ENCODE data around the gene KAT7.
"Not testable (repeated sequence)": the region's sequence is repeated elsewhere in the genome, so short reads cannot be mapped to it uniquely, and the experiment has no call there.

KAT7 gene

GRCh38 chr17:49755663-49756283, 32.7 kb upstream of the KAT7 start:
- H3K4me3 ChIP-seq (ENCODE audit: low read depth, low read length), result no peak overlapping the region
- DNase-seq (ENCODE audit: low read depth), result no peak
- TF ChIP-seq, protein P1, sequence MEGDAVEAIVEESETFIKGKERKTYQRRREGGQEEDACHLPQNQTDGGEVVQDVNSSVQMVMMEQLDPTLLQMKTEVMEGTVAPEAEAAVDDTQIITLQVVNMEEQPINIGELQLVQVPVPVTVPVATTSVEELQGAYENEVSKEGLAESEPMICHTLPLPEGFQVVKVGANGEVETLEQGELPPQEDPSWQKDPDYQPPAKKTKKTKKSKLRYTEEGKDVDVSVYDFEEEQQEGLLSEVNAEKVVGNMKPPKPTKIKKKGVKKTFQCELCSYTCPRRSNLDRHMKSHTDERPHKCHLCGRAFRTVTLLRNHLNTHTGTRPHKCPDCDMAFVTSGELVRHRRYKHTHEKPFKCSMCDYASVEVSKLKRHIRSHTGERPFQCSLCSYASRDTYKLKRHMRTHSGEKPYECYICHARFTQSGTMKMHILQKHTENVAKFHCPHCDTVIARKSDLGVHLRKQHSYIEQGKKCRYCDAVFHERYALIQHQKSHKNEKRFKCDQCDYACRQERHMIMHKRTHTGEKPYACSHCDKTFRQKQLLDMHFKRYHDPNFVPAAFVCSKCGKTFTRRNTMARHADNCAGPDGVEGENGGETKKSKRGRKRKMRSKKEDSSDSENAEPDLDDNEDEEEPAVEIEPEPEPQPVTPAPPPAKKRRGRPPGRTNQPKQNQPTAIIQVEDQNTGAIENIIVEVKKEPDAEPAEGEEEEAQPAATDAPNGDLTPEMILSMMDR (IDR thresholded peaks at IDR 0.05; ENCODE audit: control insufficient read depth, extremely low read depth, insufficient read depth), result no peak

- no peak overlapping the region for H3K4me3 ChIP-seq (ENCODE audit: low read depth, low read length)
- TF ChIP-seq, protein P1 (IDR thresholded peaks at IDR 0.05; ENCODE audit: control insufficient read depth, extremely low read depth, insufficient read depth), result no peak
- no peak for DNase-seq (ENCODE audit: low read depth)
Observed at GRCh38 chr17:49756323-49757150, 31.9 kb upstream of the KAT7 start.

DNA sequence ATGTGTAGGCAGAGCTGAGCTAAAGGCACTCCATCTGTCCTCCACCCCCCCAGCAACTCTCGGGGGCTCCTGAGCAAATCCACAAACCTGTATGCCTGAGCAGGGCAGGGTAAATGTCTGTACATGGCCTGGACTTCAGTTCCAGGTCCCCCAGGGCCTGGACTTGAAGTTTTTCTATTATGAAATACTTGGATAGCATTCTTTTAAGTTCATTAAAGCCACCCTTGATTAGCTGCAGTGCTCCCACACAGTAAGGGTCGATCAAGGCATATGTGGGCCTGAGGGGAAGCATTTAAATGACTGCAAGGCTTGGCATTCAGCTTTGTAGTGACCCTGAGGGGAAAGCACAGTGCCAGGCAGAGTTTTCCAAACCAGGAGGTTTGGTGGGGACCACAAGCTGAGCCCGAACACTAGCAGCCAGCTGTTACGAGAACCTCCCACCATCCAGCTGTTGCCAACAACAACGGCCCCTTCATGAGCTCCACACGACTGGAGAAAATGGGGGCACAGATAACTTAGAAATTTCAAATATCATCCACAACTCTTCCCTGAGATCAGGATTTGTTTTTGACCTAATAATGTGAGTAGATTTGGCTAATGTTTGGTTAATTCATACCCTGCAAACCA, 31.2 kb upstream of the KAT7 start:
- H3K4me3 ChIP-seq (ENCODE audit: low read depth, low read length), result no peak overlapping the region
- DNase-seq (ENCODE audit: low read depth), result no peak
- TF ChIP-seq, protein P1 (IDR thresholded peaks at IDR 0.05; ENCODE audit: control insufficient read depth, extremely low read depth, insufficient read depth), result no peak

DNA sequence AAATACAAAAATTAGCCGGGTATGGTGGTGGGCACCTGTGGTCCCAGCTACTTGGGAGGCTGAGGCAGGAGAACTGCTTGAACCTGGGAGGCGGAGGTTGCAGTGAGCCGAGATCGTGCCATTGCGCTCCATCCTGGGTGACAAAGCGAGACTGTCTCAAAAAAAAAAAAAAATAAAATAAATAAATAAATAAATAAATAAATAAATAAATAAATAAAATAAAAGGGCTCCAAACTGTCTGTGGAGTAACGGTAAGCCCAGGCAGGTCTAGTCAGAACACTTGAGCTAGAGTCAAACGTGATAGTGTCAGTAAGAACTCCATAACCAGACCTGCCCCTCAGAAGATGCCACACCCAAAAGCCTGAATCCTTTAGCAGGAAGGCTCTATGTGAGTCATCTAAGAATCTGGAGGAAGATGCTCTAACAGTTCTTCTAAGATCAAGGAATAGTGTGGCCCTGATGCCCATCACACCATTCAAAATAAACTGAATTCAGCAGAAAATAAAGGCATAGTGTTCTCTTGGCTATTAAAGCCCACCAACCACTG, 29.9 kb upstream of the KAT7 start:
- H3K4me3 ChIP-seq (ENCODE audit: low read depth, low read length); DNase-seq (ENCODE audit: low read depth): not testable (repeated sequence)

DNA sequence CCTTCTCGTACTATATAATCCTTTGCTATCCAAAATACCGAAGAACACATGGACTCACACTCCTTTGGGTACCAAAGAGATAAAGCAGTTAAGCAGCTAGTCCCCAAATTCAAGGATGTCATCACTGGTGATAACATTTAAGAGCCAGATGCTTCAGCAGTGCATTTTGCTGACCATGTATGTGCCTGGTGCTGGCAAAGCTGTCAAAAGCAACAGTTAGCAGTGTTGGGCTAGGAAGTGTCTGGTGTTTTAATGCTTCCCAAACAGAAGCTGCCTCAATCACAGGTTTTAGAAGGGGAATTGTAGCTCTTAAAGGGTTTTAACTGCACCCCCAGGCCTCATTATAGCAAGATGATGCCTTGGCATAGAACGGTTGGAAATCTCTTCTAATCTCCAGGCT, 29.3 kb upstream of the KAT7 start:
- H3K4me3 ChIP-seq (ENCODE audit: low read depth, low read length), result no peak overlapping the region
- no peak for DNase-seq (ENCODE audit: low read depth)
- TF ChIP-seq, protein P1 (IDR thresholded peaks at IDR 0.05; ENCODE audit: control insufficient read depth, extremely low read depth, insufficient read depth), result no peak

- DNase-seq (ENCODE audit: low read depth), result no peak
- H3K4me3 ChIP-seq (ENCODE audit: low read depth, low read length), result no peak overlapping the region
- TF ChIP-seq, protein P1 (IDR thresholded peaks at IDR 0.05; ENCODE audit: control insufficient read depth, extremely low read depth, insufficient read depth), result no peak
Observed at GRCh38 chr17:49760296-49760695, 28.2 kb upstream of the KAT7 start.

DNA sequence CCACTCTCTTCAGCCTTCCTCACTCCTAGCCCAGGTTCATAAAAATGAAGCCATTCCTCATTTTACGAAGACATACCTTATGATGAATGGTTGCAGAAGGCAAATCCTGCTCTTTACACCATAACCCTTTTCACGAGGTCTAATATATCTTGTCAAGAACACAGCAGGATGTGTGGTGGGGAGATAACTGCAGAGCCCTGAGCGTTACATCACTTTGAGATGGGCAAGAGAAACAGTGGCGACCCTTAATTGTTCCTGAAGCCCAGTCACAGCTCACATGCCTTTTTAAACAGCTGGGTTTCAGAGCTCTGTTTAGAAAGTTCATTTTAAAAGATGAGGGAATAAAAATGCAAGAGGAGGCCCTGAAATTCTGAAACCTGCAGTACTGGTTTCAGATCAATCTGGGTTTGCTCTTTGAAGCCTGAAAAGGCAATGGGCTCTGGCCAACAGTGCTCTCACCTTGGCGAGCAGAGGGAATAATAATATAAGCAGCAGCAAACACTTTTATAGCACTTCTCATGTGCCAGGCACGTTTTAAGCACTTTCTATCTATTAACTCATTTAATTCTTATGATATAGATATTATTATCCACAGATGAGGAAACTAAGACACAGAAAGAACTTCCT, 27.4 kb upstream of the KAT7 start:
- TF ChIP-seq, protein P1 (IDR thresholded peaks at IDR 0.05; ENCODE audit: control insufficient read depth, extremely low read depth, insufficient read depth), result no peak
- H3K4me3 ChIP-seq (ENCODE audit: low read depth, low read length), result no peak overlapping the region
- DNase-seq (ENCODE audit: low read depth), result peak; percentile 57
